ENCODE measurements around the gene TMEM200B. TPM values are rescaled to one million over a fixed set of nuclear protein-coding genes. Genes with fewer than 3 reads are reported as not detected.
"Not testable (repeated sequence)": the region's sequence is repeated elsewhere in the genome, so short reads cannot be mapped to it uniquely, and the experiment has no call there.

The TMEM200B gene
- total RNA-seq, 1 donor from 2014 or later: 0.46 TPM

DNA sequence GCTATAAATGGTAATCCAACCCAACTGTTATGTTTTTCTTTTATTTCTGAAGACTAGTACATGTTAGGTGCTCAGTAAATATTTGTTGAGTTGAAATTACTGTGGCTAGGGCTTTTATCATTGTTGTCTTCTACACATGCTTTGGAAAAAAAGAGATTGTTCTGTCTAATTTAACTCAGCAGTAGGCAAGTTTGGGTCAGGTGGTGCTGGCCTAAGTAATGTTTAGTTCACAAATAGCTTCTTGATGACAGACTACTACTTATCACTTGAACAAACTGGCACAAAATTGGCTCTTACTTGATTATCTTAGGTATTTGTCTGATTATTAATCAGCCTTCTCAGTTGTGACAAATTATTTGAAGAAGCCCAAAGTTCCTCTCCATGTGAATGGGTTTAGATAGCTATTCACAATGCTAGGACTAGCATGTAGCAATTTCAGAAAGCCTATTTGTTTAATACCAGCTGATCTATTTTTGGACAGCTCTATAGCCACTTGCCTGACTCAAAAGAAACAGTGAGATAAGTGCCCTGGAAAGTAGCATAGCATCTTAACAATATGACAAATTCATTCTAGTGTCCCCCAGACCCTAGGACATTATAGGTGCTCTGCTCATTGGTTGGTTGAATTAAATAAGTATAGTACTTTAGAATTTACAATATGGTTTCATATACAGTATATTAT is 32.6 kb downstream of the TMEM200B start:
- H3K4me1 Mint-ChIP-seq (ENCODE audit: low read depth): no peaks in the 10 kb centered on the region
- no peak overlapping the region for H3K27ac Mint-ChIP-seq
- H3K9me3 Mint-ChIP-seq: peaks cover 4% of the 10 kb centered on the region
- H3K36me3 Mint-ChIP-seq (ENCODE audit: low read depth): peaks cover 21% of the 10 kb centered on the region
- H3K27me3 Mint-ChIP-seq (ENCODE audit: low read depth): no peaks in the 10 kb centered on the region
- intact Hi-C loops (cut with micrococcal nuclease): no loop called here
- H3K4me3 Mint-ChIP-seq (ENCODE audit: low read depth): no peak overlapping the region
- DNase-seq (ENCODE audit: low spot score): no peak

GRCh38 chr1:29084196-29084521 is 39.5 kb downstream of the TMEM200B start:
- Mint-ChIP-seq H3K27ac (no peak overlapping the region), H3K4me3 (ENCODE audit: low read depth) (no peak overlapping the region), H3K9me3 (no peaks in the 10 kb centered on the region), H3K27me3 (ENCODE audit: low read depth) (no peaks in the 10 kb centered on the region), H3K36me3 (ENCODE audit: low read depth) (no peaks in the 10 kb centered on the region), H3K4me1 (ENCODE audit: low read depth) (peaks cover 3% of the 10 kb centered on the region)
- no peak for DNase-seq (ENCODE audit: low spot score)
- intact Hi-C loops (cut with micrococcal nuclease): no loop called here

DNA sequence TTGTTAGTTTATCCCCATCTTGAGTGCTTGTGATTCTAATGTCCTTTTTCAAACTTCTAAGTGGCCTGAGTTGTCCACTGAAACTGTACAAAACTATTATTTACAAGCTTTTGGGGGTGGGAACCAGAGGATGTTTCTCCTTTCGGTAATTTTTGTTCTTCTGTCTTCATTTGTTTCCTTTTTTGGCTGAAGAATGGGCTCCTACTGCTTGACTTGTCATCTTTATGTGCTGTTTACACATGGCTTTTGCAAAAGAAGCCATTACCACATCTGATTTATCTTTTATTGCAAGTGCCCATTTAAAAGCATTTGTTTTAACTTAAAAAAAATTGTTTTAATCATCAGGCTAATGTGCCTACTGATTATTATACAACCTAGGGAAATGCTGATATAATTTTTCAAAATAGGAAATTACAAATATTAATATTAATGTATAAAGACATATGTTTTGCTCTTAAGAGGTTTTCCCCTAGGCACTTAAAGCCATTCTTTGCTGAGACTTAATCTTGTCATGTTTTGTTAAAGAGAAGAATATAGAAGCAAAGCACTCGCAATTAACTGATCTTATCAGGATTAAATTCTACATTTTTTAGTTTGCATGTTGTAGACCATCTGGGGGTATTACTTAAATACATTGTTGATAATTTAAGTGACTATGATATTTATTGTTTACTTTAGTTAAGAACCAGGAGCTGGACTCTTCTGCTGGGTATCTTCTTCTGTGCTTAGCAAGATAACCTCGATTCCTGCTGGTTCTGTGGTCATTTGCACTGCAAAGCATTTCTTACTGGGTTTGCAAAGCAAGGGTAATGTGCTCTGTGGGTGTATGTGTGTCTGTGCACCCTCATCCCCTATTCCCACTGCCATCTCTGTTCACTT is 40.1 kb downstream of the TMEM200B start:
- Mint-ChIP-seq H3K27ac (no peak overlapping the region), H3K36me3 (ENCODE audit: low read depth) (no peaks in the 10 kb centered on the region)
- intact Hi-C loops (cut with micrococcal nuclease): no loop called here

DNA sequence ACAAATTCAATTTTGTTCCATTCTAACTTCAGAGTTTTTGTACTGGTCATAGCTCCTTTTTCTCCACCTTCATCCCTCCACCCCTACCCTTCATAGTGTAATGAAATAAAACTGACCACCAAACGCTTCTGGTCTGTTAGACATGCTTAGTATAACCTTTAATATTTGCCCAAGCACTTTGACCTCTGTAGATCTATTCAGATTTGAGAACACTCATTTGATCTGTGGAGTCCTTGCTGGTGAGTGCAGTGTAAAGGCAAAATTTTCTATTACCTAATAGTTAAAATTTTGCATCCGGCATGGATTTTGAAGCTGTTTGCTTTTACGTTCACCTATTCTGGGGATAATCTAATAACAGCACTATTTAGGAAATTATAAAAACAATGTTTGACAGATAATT is 41.2 kb downstream of the TMEM200B start:
- Mint-ChIP-seq H3K4me3 (ENCODE audit: low read depth) (no peak overlapping the region), H3K36me3 (ENCODE audit: low read depth) (no peaks in the 10 kb centered on the region), H3K27me3 (ENCODE audit: low read depth) (no peaks in the 10 kb centered on the region), H3K9me3 (no peaks in the 10 kb centered on the region), H3K27ac (no peak overlapping the region), H3K4me1 (ENCODE audit: low read depth) (peaks cover 3% of the 10 kb centered on the region)
- DNase-seq (ENCODE audit: low spot score): no peak
- intact Hi-C loops (cut with micrococcal nuclease): no loop called here

More for the DNA sequence above, 40.1 kb downstream of the TMEM200B start:
- DNase-seq (ENCODE audit: low spot score): no peak
- Mint-ChIP-seq H3K27me3 (ENCODE audit: low read depth) (no peaks in the 10 kb centered on the region), H3K9me3 (no peaks in the 10 kb centered on the region), H3K4me3 (ENCODE audit: low read depth) (no peak overlapping the region), H3K4me1 (ENCODE audit: low read depth) (peaks cover 3% of the 10 kb centered on the region)

GRCh38 chr1:29081201-29081600 is 42.5 kb downstream of the TMEM200B start:
- H3K36me3 Mint-ChIP-seq (ENCODE audit: low read depth): peaks cover 3% of the 10 kb centered on the region
- intact Hi-C loops (cut with micrococcal nuclease): no loop called here
- no peaks in the 10 kb centered on the region for H3K9me3 Mint-ChIP-seq
- no peak overlapping the region for H3K27ac Mint-ChIP-seq
- peaks cover 6% of the 10 kb centered on the region for H3K4me1 Mint-ChIP-seq (ENCODE audit: low read depth)
- H3K4me3 Mint-ChIP-seq (ENCODE audit: low read depth): no peak overlapping the region
- DNase-seq (ENCODE audit: low spot score): no peak
- no peaks in the 10 kb centered on the region for H3K27me3 Mint-ChIP-seq (ENCODE audit: low read depth)

DNA sequence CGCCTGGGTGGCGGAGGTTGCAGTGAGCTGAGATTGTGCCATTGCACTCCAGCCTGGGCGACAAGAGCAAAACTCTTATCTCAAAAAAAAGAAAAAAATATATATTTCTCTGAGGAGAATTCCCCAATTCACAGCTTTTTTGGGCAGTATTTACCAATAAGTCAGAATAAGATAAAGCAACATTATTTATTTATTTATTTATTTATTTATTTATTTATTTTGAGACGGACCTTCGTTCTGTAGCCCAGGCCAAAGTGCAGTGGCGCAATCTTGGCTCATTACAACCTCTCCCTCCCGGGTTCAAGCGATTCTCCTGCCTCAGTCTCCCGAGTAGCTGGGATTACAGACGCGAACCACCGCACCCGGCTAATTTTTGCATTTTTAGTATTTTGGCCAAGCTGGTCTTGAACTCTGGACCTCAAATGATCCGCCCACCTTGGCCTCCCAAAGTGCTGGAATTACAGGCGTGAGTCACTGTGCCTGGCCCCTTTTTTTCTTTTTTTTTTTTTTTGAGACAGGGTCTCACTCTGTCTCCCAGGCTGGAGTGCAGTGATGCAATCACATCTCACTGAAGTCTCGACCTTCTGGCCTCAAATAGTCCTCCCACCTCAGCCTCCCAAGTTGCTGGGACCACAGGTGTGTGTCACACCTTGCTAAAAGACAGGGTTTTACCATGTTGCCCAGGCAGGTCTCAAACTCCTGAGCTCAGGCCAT is 43.6 kb downstream of the TMEM200B start:
- H3K36me3 Mint-ChIP-seq (ENCODE audit: low read depth); H3K27me3 Mint-ChIP-seq (ENCODE audit: low read depth); H3K4me1 Mint-ChIP-seq (ENCODE audit: low read depth); H3K9me3 Mint-ChIP-seq; intact Hi-C loops (cut with micrococcal nuclease); DNase-seq (ENCODE audit: low spot score); H3K27ac Mint-ChIP-seq; H3K4me3 Mint-ChIP-seq (ENCODE audit: low read depth): not testable (repeated sequence)

DNA sequence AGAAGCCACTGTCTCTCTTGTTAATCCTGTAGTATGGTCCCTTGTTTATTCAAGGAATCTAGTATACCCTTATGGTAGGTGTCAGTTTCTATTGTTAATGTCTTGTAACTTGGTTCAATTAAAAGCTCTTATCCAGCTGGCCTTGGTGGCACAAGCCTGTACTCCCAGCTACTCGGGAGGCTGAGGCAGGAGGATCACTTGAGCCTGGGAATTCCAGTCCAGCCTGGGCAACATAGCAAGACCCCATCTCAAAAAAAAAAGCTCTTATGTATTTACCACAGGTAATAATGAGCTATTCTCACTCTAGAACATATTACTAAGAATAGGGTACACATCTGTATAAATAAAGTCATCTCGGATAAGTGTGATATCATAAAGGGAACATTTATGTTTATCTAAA is 46.5 kb downstream of the TMEM200B start:
- no peaks in the 10 kb centered on the region for H3K27me3 Mint-ChIP-seq (ENCODE audit: low read depth)
- no peaks in the 10 kb centered on the region for H3K9me3 Mint-ChIP-seq
- H3K36me3 Mint-ChIP-seq (ENCODE audit: low read depth): peaks cover 12% of the 10 kb centered on the region
- no peak overlapping the region for H3K27ac Mint-ChIP-seq
- intact Hi-C loops (cut with micrococcal nuclease): no loop called here
- no peak overlapping the region for H3K4me3 Mint-ChIP-seq (ENCODE audit: low read depth)
- DNase-seq (ENCODE audit: low spot score): no peak
- peaks cover 4% of the 10 kb centered on the region for H3K4me1 Mint-ChIP-seq (ENCODE audit: low read depth)

Other genes starting within 250 kb of the TMEM200B start
- gene EPB41, start 209.3 kb downstream of the TMEM200B start, total RNA-seq: 62.6 and 68.0 TPM in 2 replicates
- 145 TPM in 2 replicates for gene SRSF4, start 58.0 kb upstream of the TMEM200B start, total RNA-seq
- 33.0 and 34.6 TPM in 2 replicates for gene MECR, start 107.0 kb upstream of the TMEM200B start, total RNA-seq
- gene PTPRU, start 112.6 kb upstream of the TMEM200B start, total RNA-seq: 0.30 and 0.37 TPM in 2 replicates